K562 (cell line): ENCODE results near the gene PTCRA. TPM values are rescaled to one million over a fixed set of nuclear protein-coding genes. Genes with fewer than 3 reads are reported as not detected.

ENCODE experiments used
- ATAC-seq: fragments of 200-7000 bp; cut with Tn5 transposase; 3 replicates; pipeline ENCODE4 v1.9.1; 2020; ENCODE audit warnings: moderate library complexity
- BruUV-seq: library from RNA; stranded (reverse); fragments of 400-500 nt; replicated peaks from 2 replicates; lab custom pipeline; 2021; lab: Mats Ljungman, UMichigan
- CTCF ChIA-PET: fragments of 300-600 bp; formaldehyde crosslinking; extraction: SDS; loops from one replicate; lab custom pipeline; 2021; ENCODE audit warnings: low intra/inter-chr PET ratio; lab: Yijun Ruan, JAX
- POLR2A ChIA-PET: fragments of 300-600, 350-650 bp; sonication (Branson Sonifier 250); formaldehyde crosslinking; extraction: SDS; loops from one replicate; lab custom pipeline; 2021; ENCODE audit warnings: antibody characterized with exemption, inconsistent platforms; lab: Yijun Ruan, JAX
- DNase-seq, 4 experiments: peaks; one replicate each; pipeline versions ENCODE4 v3.0.0 to v3.0.0-alpha.2; 2011 to 2018; ENCODE audit warnings: low spot score in 3 of 4, mixed read lengths in 3 of 4; ENCODE audit errors: extremely low read depth in 1 of 4
- FAIRE-seq: peaks from 2 replicates; lab custom pipeline; 2011; peaks lifted over from hg19 to GRCh38; lab: Jason Lieb, UNC
- H2AFZ ChIP-seq: 2 replicates; pipeline ENCODE4 v1.6.0; 2011; ENCODE audit warnings: low read depth, low read length, control low read depth, inconsistent platforms
- H3K27ac ChIP-seq: fragments of 200-600 bp; 3 replicates; pipeline ENCODE4 v1.8.0; 2011; ENCODE audit warnings: low read depth, mild to moderate bottlenecking, control low read depth, inconsistent platforms, low read length, moderate library complexity, mixed read lengths; ENCODE audit errors: extremely low read depth
- H3K27me3 ChIP-seq, 2 experiments: fragments of 300-600 bp in 1 of 2; 2 replicates in 1 of 2; 3 replicates in 1 of 2; pipeline versions ENCODE4 v1.6.0 to v1.8.0; 2011; ENCODE audit warnings: inconsistent platforms in 2 of 2, low read length in 2 of 2, mild to moderate bottlenecking in 1 of 2, mixed read lengths in 1 of 2, moderate library complexity in 1 of 2; ENCODE audit not compliant: control insufficient read depth in 2 of 2, insufficient read depth in 2 of 2
- H3K36me3 ChIP-seq: fragments of 300-600 bp; 3 replicates; pipeline ENCODE4 v1.8.0; 2011; ENCODE audit warnings: mild to moderate bottlenecking, low read length, inconsistent platforms; ENCODE audit not compliant: control insufficient read depth, insufficient read depth
- H3K4me1 ChIP-seq, 2 experiments: fragments of 200-600 bp in 1 of 2; replicated peaks in 1 of 2; 2 replicates in 1 of 2; 3 replicates in 1 of 2; pipeline versions ENCODE4 v1.5.1 to v1.8.0; 2011; ENCODE audit warnings: inconsistent platforms in 2 of 2, low read length in 2 of 2, mild to moderate bottlenecking in 1 of 2, mixed read lengths in 1 of 2, moderate library complexity in 1 of 2; ENCODE audit not compliant: control insufficient read depth in 2 of 2, insufficient read depth in 2 of 2
- H3K4me2 ChIP-seq: 2 replicates; pipeline ENCODE4 v1.6.1; 2011; ENCODE audit warnings: low read length, control low read depth, inconsistent platforms, mixed read lengths; ENCODE audit not compliant: insufficient read depth
- H3K4me3 ChIP-seq: fragments of 200-600 bp; sonication (generic), shearing (Covaris generic); 2 replicates; pipeline ENCODE4 v1.5.1; 2016; ENCODE audit warnings: control low read depth, inconsistent platforms
- H3K79me2 ChIP-seq: fragments of 200-600 bp; 3 replicates; pipeline ENCODE4 v1.8.0; 2011; ENCODE audit warnings: low read length, inconsistent platforms; ENCODE audit not compliant: control insufficient read depth, insufficient read depth
- H3K9ac ChIP-seq, 2 experiments: 2 replicates each; pipeline versions ENCODE4 v1.6.0 to v1.6.1; 2011; ENCODE audit warnings: low read depth in 2 of 2, low read length in 2 of 2, control low read depth in 1 of 2, inconsistent platforms in 1 of 2, mild to moderate bottlenecking in 1 of 2, mixed read lengths in 1 of 2; ENCODE audit not compliant: insufficient read depth in 1 of 2
- H3K9me1 ChIP-seq: one replicate; pipeline ENCODE4 v1.6.0; 2011; ENCODE audit warnings: inconsistent platforms, mild to moderate bottlenecking, low read length, moderate library complexity; ENCODE audit not compliant: control insufficient read depth, insufficient read depth
- H3K9me3 ChIP-seq: replicated peaks from 2 replicates; pipeline ENCODE4 v1.5.1; 2011; ENCODE audit warnings: low read depth, low read length, inconsistent platforms; ENCODE audit not compliant: control insufficient read depth, insufficient read depth
- H4K20me1 ChIP-seq: replicated peaks from 2 replicates; pipeline ENCODE4 v1.6.1; 2011; ENCODE audit warnings: low read length, inconsistent platforms, mixed read lengths; ENCODE audit not compliant: control insufficient read depth, insufficient read depth
- ATF3 ChIP-seq, 2 experiments: fragments of 450-650 bp in 1 of 2; sonication (generic) in 1 of 2; formaldehyde crosslinking in 1 of 2; IDR thresholded peaks in 1 of 2; conservative IDR thresholded peaks in 1 of 2; 2 replicates each; pipeline versions ENCODE4 v1.6.1 to v1.8.1; 2016 to 2023; ENCODE audit warnings: mild to moderate bottlenecking in 2 of 2, moderate library complexity in 2 of 2, inconsistent platforms in 1 of 2, missing genetic modification reagents in 1 of 2
- CBX3 ChIP-seq, 2 experiments: IDR thresholded peaks; 1 replicate in 1 of 2; 2 replicates in 1 of 2; pipeline ENCODE4 v1.6.1; 2012; ENCODE audit warnings: inconsistent platforms in 2 of 2, low read length in 2 of 2, borderline replicate concordance in 1 of 2, control low read depth in 1 of 2
- CCNT2 ChIP-seq: IDR thresholded peaks from 2 replicates; pipeline ENCODE4 v1.6.1; 2011; ENCODE audit warnings: borderline replicate concordance, low read depth, mild to moderate bottlenecking, moderate library complexity, mixed read lengths, low read length; ENCODE audit not compliant: insufficient read length; ENCODE audit errors: extremely low read depth
- ETV6 ChIP-seq, 3 experiments: fragments of 150-350 bp in 1 of 3; sonication (generic) in 1 of 3; formaldehyde crosslinking in 1 of 3; IDR thresholded peaks; 2 replicates each; pipeline versions ENCODE4 v1.6.1 to v1.8.0; 2014 to 2022; ENCODE audit warnings: borderline replicate concordance in 2 of 3, low read depth in 2 of 3, antibody characterized with exemption in 1 of 3, low read length in 1 of 3, mild to moderate bottlenecking in 1 of 3, missing genetic modification reagents in 1 of 3
- NR3C1 ChIP-seq: sonication (generic); formaldehyde crosslinking; IDR thresholded peaks from 2 replicates; pipeline ENCODE4 v1.8.1; 2022; ENCODE audit warnings: missing genetic modification reagents
- RBM39 ChIP-seq: fragments of 200-400 bp; formaldehyde crosslinking; optimal IDR thresholded peaks from 2 replicates; pipeline ENCODE3; 2018; ENCODE audit warnings: low read depth, low read length
- ZFP1 ChIP-seq: fragments of 450-650 bp; formaldehyde crosslinking; IDR thresholded peaks from 2 replicates; pipeline ENCODE4 v1.4.0; 2020; ENCODE audit warnings: mild to moderate bottlenecking, mixed read lengths
- ZNF263 ChIP-seq: sonication (generic); formaldehyde crosslinking; IDR thresholded peaks from 2 replicates; pipeline ENCODE4 v1.8.0; 2022; ENCODE audit warnings: mild to moderate bottlenecking, missing genetic modification reagents, borderline replicate concordance
- ZNF280A ChIP-seq: fragments of 450-650 bp; IDR thresholded peaks from 2 replicates; pipeline ENCODE4 v1.6.1; 2018; ENCODE audit warnings: mild to moderate bottlenecking, low read depth; ENCODE audit not compliant: partially characterized antibody
- ZNF586 ChIP-seq: fragments of 450-650 bp; formaldehyde crosslinking; conservative IDR thresholded peaks from 2 replicates; pipeline ENCODE4 v1.4.0; 2020; ENCODE audit warnings: mild to moderate bottlenecking, moderate library complexity
- ZNF717 ChIP-seq: fragments of 250-450 bp; sonication (Bioruptor Pico); IDR thresholded peaks from 2 replicates; pipeline ENCODE4 v1.5.0; 2021
- WGBS: fragments of 100-300 bp; shearing (Covaris generic); methylation state at CpG from one replicate; pipeline ENCODE4 v1.1.6; 2016; ENCODE audit warnings: low coverage, mixed read lengths; ENCODE audit not compliant: insufficient coverage; ENCODE audit errors: missing lambda C conversion rate; 5-methylcytosine and 5-hydroxymethylcytosine counted together
- in situ Hi-C: fragments of 300-500 bp; cut with MboI; formaldehyde crosslinking; loops from 4 replicates; pipeline ENCODE4 v1.15.0; 2018; ENCODE audit warnings: inconsistent platforms, mixed read lengths
- intact Hi-C: fragments of 100-400 bp; cut with micrococcal nuclease; formaldehyde crosslinking; loops from 2 replicates; pipeline ENCODE4 v1.14.2; 2022
- polyA plus RNA-seq, 8 experiments: library from polyadenylated mRNA; depleted of rRNA in 4 of 8; stranded (reverse) in 5 of 8; unstranded in 3 of 8; fragments of >200 nt; fragmentation: Nextera tagmentation in 2 of 8; fragmentation: Illumina TruSeq in 1 of 8; extraction: Ambion mirVana in 2 of 8; extraction: Trizol in 1 of 8; gene quantifications; 2 replicates each; pipeline versions ENCODE4 v1.2.1 to v1.2.3, GENCODE V29; 2011 to 2014; ENCODE audit warnings: inconsistent platforms in 1 of 8, missing spikeins in 1 of 8
- total RNA-seq, 7 experiments: library from RNA; depleted of rRNA in 6 of 7; stranded (reverse); fragments of >200 nt in 6 of 7; fragmentation: Illumina TruSeq in 2 of 7; extraction: Trizol in 2 of 7; gene quantifications; 2 replicates each; pipeline versions ENCODE4 v1.2.1 to v1.2.3, GENCODE V29; 2011 to 2021; ENCODE audit warnings: low replicate concordance in 1 of 7
- TF ChIP-seq, protein P1 (sequence below): sonication (generic); formaldehyde crosslinking; IDR thresholded peaks from 2 replicates; pipeline ENCODE4 v1.8.1; 2023; ENCODE audit warnings: mild to moderate bottlenecking, missing genetic modification reagents
- TF ChIP-seq, protein P2 (sequence below): fragments of 250-450 bp; sonication (Bioruptor Pico); IDR thresholded peaks from 2 replicates; pipeline ENCODE4 v1.5.0; 2022; ENCODE audit warnings: mild to moderate bottlenecking

PTCRA gene
- total and polyA plus RNA-seq, 9 of the 15 experiments (the other 6 are each of a cell fraction or from before 2014, with no cell fraction given): 0.21 TPM; not detected in 8

DNA sequence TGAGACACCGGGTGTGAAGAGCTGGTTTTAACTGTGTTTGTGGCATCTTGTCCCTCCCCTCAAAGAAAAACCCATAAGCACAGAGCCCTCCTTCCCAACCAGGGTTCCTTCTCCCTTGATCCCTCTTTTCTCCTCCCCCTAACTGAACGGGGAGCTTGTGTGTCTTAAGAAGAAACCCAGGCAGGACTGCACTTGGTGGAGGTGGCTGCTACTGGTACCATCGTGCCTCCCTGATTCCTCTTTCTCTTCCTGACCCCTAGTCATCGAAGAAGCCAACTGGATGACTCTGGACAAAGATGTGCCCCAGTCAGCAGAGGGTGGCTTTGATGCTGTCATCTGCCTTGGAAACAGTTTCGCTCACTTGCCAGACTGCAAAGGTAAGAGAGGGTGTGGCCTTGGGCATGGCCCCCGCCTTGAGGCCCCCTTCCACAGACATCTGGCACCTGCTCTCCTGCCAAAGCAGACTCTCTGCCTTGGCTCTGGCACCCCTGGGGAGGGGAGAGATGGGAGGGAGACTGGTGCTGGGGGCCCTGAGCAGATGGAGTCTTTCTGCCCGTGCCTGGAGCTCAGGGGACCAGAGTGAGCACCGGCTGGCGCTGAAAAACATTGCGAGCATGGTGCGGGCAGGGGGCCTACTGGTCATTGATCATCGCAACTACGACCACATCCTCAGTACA, 46.8 kb downstream of the PTCRA start:
- H3K4me2 ChIP-seq: no peak overlapping the region
- no peaks in the 10 kb centered on the region for H3K27me3 ChIP-seq
- in situ Hi-C loops: no loop called here
- H3K4me3 ChIP-seq: no peak overlapping the region
- no peaks in the 10 kb centered on the region for H3K9me3 ChIP-seq
- no peaks in the 10 kb centered on the region for H3K79me2 ChIP-seq
- H2AFZ ChIP-seq: no peak overlapping the region
- no peak for DNase-seq
- intact Hi-C loops: loop anchor here (5.0 kb wide), 1 partner anchor 60 kb away; no protein-coding TSS in a partner anchor
- ChIA-PET CTCF (interaction anchor here (2.6 kb wide), 1 partner anchor 180 kb away, joined by 14 read pairs; no protein-coding TSS in a partner anchor), POLR2A (interaction anchor here (0.6 to 3.5 kb wide), 4 partner anchors 8 to 21 kb away, joined by 3 to 22 read pairs (median 3); no protein-coding TSS in a partner anchor)
- peaks cover 31% of the 10 kb centered on the region; the same call in 1 of the 3 replicates for H3K36me3 ChIP-seq
- peak; percentile 37 for FAIRE-seq
- no peak overlapping the region for H3K9ac ChIP-seq
- no TSS peak for BruUV-seq
- WGBS: 70% methylated on average over 13 of the region's 13 CpGs
- H3K9me1 ChIP-seq: no peaks in the 10 kb centered on the region
- H4K20me1 ChIP-seq: no peaks in the 10 kb centered on the region
- H3K4me1 ChIP-seq: peaks cover 0 to 14% of the 10 kb centered on the region in 2 experiments; a peak in 2 of 5 replicates
- ATAC-seq: no peak
- H3K27ac ChIP-seq: no peak overlapping the region
- TF ChIP-seq CCNT2: no peak
- no peak for TF ChIP-seq NR3C1
- no peak for TF ChIP-seq ETV6 (IDR thresholded peaks at IDR 0.05; ENCODE audit: borderline replicate concordance in 1 of 2, low read depth in 2 of 2, low read length in 1 of 2)
- TF ChIP-seq ETV6 (CRISPR knock-in tag; IDR thresholded peaks at IDR 0.05; ENCODE audit: borderline replicate concordance): no peak
- TF ChIP-seq, protein P1, sequence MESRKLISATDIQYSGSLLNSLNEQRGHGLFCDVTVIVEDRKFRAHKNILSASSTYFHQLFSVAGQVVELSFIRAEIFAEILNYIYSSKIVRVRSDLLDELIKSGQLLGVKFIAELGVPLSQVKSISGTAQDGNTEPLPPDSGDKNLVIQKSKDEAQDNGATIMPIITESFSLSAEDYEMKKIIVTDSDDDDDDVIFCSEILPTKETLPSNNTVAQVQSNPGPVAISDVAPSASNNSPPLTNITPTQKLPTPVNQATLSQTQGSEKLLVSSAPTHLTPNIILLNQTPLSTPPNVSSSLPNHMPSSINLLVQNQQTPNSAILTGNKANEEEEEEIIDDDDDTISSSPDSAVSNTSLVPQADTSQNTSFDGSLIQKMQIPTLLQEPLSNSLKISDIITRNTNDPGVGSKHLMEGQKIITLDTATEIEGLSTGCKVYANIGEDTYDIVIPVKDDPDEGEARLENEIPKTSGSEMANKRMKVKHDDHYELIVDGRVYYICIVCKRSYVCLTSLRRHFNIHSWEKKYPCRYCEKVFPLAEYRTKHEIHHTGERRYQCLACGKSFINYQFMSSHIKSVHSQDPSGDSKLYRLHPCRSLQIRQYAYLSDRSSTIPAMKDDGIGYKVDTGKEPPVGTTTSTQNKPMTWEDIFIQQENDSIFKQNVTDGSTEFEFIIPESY (CRISPR knock-in tag): no peak
- no peak for TF ChIP-seq RBM39
- no peak for TF ChIP-seq ZNF717 (CRISPR knock-in tag)
- no peak for TF ChIP-seq ZNF263 (CRISPR knock-in tag)
- no peak for TF ChIP-seq ATF3 (IDR thresholded peaks at IDR 0.05)
- no peak for TF ChIP-seq ATF3 (CRISPR knock-in tag; conservative IDR thresholded peaks at IDR 0.05)
- TF ChIP-seq ZFP1 (CRISPR knock-in tag): no peak
- no peak for TF ChIP-seq ZNF280A
- no peak for TF ChIP-seq ZNF586
- no peak for TF ChIP-seq CBX3 (IDR thresholded peaks at IDR 0.05; ENCODE audit: borderline replicate concordance in 1 of 2, low read length in 2 of 2)
- TF ChIP-seq, protein P2, sequence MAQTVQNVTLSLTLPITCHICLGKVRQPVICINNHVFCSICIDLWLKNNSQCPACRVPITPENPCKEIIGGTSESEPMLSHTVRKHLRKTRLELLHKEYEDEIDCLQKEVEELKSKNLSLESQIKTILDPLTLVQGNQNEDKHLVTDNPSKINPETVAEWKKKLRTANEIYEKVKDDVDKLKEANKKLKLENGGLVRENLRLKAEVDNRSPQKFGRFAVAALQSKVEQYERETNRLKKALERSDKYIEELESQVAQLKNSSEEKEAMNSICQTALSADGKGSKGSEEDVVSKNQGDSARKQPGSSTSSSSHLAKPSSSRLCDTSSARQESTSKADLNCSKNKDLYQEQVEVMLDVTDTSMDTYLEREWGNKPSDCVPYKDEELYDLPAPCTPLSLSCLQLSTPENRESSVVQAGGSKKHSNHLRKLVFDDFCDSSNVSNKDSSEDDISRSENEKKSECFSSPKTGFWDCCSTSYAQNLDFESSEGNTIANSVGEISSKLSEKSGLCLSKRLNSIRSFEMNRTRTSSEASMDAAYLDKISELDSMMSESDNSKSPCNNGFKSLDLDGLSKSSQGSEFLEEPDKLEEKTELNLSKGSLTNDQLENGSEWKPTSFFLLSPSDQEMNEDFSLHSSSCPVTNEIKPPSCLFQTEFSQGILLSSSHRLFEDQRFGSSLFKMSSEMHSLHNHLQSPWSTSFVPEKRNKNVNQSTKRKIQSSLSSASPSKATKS (CRISPR knock-in tag): no peak
